Activated T-helper 1 cell treated with anti-CD3 and anti-CD28 coated beads, Interleukin-2, amount 50 U/mL, for 16 hours (primary cell): ENCODE measurements around the gene SPINK4.

Experiments
- DNase-seq, 2 donors: peaks; one replicate each; pipeline ENCODE4 v3.0.0-alpha.2; 2020; ENCODE audit warnings: low read depth in 1 of 2, low spot score in 1 of 2

Gene SPINK4

DNA sequence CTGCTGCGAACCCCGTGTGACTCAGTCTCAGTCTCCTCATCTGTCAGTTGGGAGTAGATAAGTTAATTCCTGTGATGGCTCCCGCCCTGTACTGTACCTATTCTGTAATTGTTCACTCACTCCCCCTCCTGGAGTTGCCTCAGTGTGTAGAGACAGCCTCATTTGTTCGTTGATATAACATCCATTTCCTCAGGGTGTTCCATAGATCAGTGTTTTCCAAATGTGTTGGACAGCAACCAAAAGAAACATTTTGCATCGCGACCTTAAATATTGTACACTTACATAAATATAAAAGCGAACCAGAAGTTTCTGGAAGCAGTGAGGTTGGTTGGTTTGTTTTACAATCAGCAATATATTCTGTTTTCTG, 51.0 kb downstream of the SPINK4 start:
- DNase-seq, result no peak

DNA sequence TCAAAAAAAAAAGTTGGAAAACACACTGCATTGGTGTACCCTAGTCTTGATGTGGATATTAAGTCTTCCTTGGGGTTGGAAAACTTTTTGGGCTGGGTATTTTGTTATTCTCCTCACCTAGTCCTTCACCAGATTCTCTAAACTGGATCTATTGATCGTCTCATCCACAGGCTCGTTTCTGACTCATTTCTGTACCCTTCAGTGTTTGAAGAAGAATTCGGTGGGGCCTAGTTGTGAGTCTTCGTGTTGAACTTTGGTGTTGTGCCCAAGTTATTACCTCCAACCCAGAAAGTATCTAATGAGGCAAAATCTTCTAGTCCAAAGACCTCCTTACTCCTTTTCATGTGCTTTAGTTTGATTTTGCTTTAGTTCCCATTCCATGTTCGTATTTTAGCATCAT, 51.9 kb downstream of the SPINK4 start:
- no peak for DNase-seq

DNA sequence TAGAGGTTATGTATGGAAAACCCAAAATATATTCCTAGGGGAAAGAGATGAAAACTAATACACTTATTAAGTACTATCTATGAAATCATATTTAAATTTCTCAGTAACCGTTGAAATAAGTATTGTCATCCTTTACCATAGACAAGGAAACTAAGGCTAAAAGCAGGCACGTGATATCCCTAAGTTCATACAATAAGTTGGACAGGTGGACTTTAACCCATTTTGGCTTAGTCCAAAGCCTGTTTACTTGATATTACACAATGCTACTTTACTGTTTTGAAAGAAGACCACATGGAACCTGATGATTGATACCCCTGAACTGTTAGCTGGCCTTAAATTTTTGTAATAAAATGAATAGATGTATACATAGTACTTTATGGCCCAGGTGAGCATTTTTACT, 53.8 kb downstream of the SPINK4 start:
- DNase-seq, result no peak

DNA sequence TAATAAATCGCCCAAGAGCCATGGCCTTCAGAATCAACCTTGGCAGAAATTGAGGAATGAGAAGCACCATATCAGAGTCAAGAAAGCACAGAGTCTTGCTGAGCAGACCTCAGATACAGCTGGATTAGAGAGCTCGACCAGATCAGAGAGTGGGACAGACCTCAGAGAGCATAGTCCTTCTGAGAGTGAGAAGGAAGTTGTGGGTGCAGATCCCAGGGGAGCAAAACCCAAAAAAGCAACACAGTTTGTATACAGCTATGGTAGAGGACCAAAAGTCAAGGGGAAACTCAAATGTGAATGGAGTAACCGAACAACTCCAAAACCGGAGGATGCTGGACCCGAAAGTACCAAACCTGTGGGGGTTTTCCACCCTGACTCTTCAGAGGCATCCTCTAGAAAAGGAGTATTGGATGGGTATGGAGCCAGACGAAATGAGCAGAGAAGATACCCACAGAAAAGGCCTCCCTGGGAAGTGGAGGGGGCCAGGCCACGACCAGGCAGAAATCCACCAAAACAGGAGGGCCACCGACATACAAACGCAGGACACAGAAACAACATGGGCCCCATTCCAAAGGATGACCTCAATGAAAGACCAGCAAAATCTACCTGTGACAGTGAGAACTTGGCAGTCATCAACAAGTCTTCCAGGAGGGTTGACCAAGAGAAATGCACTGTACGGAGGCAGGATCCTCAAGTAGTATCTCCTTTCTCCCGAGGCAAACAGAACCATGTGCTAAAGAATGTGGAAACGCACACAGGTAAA, 54.9 kb downstream of the SPINK4 start:
- no peak for DNase-seq

DNA sequence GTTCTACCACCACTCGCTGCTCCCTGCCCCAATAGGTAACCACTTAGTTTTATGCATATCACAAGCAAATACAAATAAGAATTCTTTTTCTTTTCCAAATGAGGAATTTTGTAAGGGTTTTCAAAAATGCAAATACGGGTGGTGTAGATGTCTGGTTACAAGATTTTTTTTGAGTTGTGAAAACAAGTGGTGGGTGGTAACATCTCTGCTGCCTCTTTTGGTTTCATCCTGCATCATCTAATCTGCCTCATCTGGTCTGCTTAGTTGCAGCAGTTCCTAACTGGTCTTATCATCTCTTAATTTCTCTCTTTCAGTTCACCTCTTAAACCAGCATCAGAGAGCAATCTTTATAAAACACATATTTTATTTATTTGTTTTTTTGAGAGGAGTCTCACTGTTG, 55.6 kb downstream of the SPINK4 start:
- DNase-seq, result no peak

DNA sequence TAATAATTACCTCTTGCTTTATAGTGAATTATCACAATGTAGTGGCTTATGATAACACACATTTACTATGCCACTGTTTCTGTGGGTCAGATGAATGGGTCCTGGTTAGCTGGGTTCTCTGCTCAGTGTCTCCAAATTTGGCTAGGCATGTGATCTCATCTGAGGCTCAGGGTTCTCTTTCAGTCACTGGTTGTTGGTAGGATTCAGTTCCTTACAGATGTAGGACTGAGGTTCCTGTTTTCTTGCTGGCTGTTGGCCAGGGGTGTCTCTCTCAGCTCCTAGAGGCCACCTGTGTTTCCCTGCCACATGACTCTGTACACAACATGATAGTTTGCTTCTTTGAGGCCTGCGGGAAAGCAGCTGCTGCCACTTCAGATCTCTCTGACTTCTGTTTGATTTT, 57.5 kb downstream of the SPINK4 start:
- no peak for DNase-seq
